OCI-LY1 (cell line): Measurements from ENCODE around the gene ST6GALNAC3.

Experiments used
- H2AFZ ChIP-seq: fragments of 200-600 bp; sonication (generic), shearing (Covaris generic); 2 replicates; pipeline ENCODE4 v1.6.0; 2014; ENCODE audit warnings: antibody characterized with exemption, mild to moderate bottlenecking, low read length
- H3F3A ChIP-seq: fragments of 200-600 bp; sonication (generic), shearing (Covaris generic); 2 replicates; pipeline ENCODE4 v1.6.0; 2014; ENCODE audit warnings: mild to moderate bottlenecking, antibody characterized with exemption, low read length, moderate library complexity; ENCODE audit not compliant: insufficient read depth
- H3K27ac ChIP-seq: fragments of 200-600 bp; sonication (generic); 2 replicates; pipeline ENCODE4 v1.5.1; 2014; ENCODE audit warnings: low read length, mixed run types, mild to moderate bottlenecking, low read depth; ENCODE audit not compliant: poor library complexity, severe bottlenecking
- H3K27me3 ChIP-seq: fragments of 200-600 bp; sonication (generic); 2 replicates; pipeline ENCODE4 v1.6.0; 2014; ENCODE audit warnings: antibody characterized with exemption, mild to moderate bottlenecking, low read length, moderate library complexity; ENCODE audit not compliant: insufficient read depth
- H3K36me3 ChIP-seq: fragments of 200-600 bp; sonication (generic); 2 replicates; pipeline ENCODE4 v1.6.1; 2014; ENCODE audit warnings: mild to moderate bottlenecking, antibody characterized with exemption, low read length, moderate library complexity, mixed read lengths; ENCODE audit not compliant: insufficient read depth
- H3K4me1 ChIP-seq: fragments of 200-600 bp; sonication (generic); 2 replicates; pipeline ENCODE4 v1.5.1; 2014; ENCODE audit warnings: mild to moderate bottlenecking, low read length, moderate library complexity; ENCODE audit not compliant: insufficient read depth, severe bottlenecking
- H3K4me2 ChIP-seq: fragments of 200-600 bp; sonication (generic), shearing (Covaris generic); 2 replicates; pipeline ENCODE4 v1.6.1; 2014; ENCODE audit warnings: low read length
- H3K4me3 ChIP-seq: fragments of 200-600 bp; sonication (generic); 2 replicates; pipeline ENCODE4 v1.5.1; 2014; ENCODE audit warnings: low read length, low read depth, mild to moderate bottlenecking, mixed read lengths; ENCODE audit not compliant: poor library complexity, severe bottlenecking
- H3K79me2 ChIP-seq: fragments of 200-600 bp; shearing (Covaris generic); 2 replicates; pipeline ENCODE4 v1.6.1; 2016; ENCODE audit warnings: mixed run types, low read length, mixed read lengths; ENCODE audit not compliant: insufficient read depth
- H3K9ac ChIP-seq: fragments of 200-600 bp; sonication (generic), shearing (Covaris generic); 2 replicates; pipeline ENCODE4 v1.6.1; 2014; ENCODE audit warnings: mild to moderate bottlenecking, low read length, mixed read lengths
- H3K9me2 ChIP-seq: fragments of 200-600 bp; sonication (generic), shearing (Covaris generic); 2 replicates; pipeline ENCODE4 v1.6.1; 2014; ENCODE audit warnings: low read depth, mild to moderate bottlenecking, low read length, mixed read lengths
- H3K9me3 ChIP-seq: fragments of 200-600 bp; shearing (Covaris generic); 2 replicates; pipeline ENCODE4 v1.6.1; 2014; ENCODE audit warnings: low read length, mixed read lengths
- H4K20me1 ChIP-seq: fragments of 200-600 bp; sonication (generic), shearing (Covaris generic); 2 replicates; pipeline ENCODE4 v1.6.0; 2016; ENCODE audit warnings: mild to moderate bottlenecking, low read length; ENCODE audit not compliant: insufficient read depth
- EZH2 ChIP-seq: fragments of 200-600 bp; sonication (generic), shearing (Covaris generic); IDR thresholded peaks from 2 replicates; pipeline ENCODE4 v1.8.0; 2017; ENCODE audit warnings: borderline replicate concordance, mixed run types, mild to moderate bottlenecking, antibody characterized with exemption, low read length, moderate library complexity, mixed read lengths
- TF ChIP-seq, protein P1 (sequence below): fragments of 200-600 bp; sonication (generic), shearing (Covaris generic); IDR thresholded peaks from 2 replicates; pipeline ENCODE4 v1.5.1; 2017; ENCODE audit warnings: mild to moderate bottlenecking, antibody characterized with exemption, low read length, moderate library complexity, mixed read lengths

The ST6GALNAC3 gene

GRCh38 chr1:76595024-76595423 is 520.5 kb downstream of the ST6GALNAC3 start:
- no peaks in the 10 kb centered on the region for H4K20me1 ChIP-seq
- no peaks in the 10 kb centered on the region for H3K4me1 ChIP-seq
- no peaks in the 10 kb centered on the region for H3K27me3 ChIP-seq
- no peaks in the 10 kb centered on the region for H3K79me2 ChIP-seq
- TF ChIP-seq, protein P1, sequence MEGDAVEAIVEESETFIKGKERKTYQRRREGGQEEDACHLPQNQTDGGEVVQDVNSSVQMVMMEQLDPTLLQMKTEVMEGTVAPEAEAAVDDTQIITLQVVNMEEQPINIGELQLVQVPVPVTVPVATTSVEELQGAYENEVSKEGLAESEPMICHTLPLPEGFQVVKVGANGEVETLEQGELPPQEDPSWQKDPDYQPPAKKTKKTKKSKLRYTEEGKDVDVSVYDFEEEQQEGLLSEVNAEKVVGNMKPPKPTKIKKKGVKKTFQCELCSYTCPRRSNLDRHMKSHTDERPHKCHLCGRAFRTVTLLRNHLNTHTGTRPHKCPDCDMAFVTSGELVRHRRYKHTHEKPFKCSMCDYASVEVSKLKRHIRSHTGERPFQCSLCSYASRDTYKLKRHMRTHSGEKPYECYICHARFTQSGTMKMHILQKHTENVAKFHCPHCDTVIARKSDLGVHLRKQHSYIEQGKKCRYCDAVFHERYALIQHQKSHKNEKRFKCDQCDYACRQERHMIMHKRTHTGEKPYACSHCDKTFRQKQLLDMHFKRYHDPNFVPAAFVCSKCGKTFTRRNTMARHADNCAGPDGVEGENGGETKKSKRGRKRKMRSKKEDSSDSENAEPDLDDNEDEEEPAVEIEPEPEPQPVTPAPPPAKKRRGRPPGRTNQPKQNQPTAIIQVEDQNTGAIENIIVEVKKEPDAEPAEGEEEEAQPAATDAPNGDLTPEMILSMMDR, result no peak
- TF ChIP-seq EZH2, result no peak
- H3K27ac ChIP-seq, result no peak overlapping the region
- H2AFZ ChIP-seq, result no peak overlapping the region
- H3K36me3 ChIP-seq, result no peaks in the 10 kb centered on the region
- no peak overlapping the region for H3K4me3 ChIP-seq
- no peaks in the 10 kb centered on the region for H3K9me3 ChIP-seq
- H3F3A ChIP-seq, result no peaks in the 10 kb centered on the region
- no peak overlapping the region for H3K4me2 ChIP-seq
- no peak overlapping the region for H3K9ac ChIP-seq
- no peaks in the 10 kb centered on the region for H3K9me2 ChIP-seq

- H3K9me3 ChIP-seq, result no peaks in the 10 kb centered on the region
- H3K9me2 ChIP-seq, result no peaks in the 10 kb centered on the region
- no peaks in the 10 kb centered on the region for H3K27me3 ChIP-seq
- H3K4me2 ChIP-seq, result no peak overlapping the region
- H2AFZ ChIP-seq, result no peak overlapping the region
- no peaks in the 10 kb centered on the region for H3K36me3 ChIP-seq
- H4K20me1 ChIP-seq, result no peaks in the 10 kb centered on the region
- H3K27ac ChIP-seq, result no peak overlapping the region
- no peak overlapping the region for H3K9ac ChIP-seq
- H3K4me1 ChIP-seq, result no peaks in the 10 kb centered on the region
- no peak overlapping the region for H3K4me3 ChIP-seq
- TF ChIP-seq EZH2, result no peak
- TF ChIP-seq, protein P1, result no peak
- H3K79me2 ChIP-seq, result no peaks in the 10 kb centered on the region
- no peaks in the 10 kb centered on the region for H3F3A ChIP-seq
Measured at GRCh38 chr1:76601465-76601864, 526.9 kb downstream of the ST6GALNAC3 start.

DNA sequence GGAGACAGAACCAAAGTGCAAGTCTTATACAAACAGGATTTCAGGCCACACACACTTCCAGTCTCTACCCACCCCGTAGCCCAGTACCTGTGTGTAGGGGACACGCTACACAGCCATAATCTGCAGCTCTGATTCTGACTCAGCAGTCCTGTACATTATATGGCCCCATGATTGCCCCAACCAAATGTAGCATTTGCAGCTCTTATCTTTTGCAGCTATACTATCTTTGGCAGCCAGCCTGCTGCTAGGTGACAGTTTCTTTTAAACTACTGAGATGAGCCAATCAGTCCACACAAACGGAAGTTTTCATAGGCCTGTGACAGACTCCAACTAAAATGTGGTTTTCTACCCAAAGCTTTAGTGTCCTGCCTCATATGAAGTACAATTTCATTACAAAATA is 533.2 kb downstream of the ST6GALNAC3 start:
- no peaks in the 10 kb centered on the region for H3K9me2 ChIP-seq
- H2AFZ ChIP-seq, result no peak overlapping the region
- no peak overlapping the region for H3K4me2 ChIP-seq
- H3K4me3 ChIP-seq, result no peak overlapping the region
- no peaks in the 10 kb centered on the region for H3K27me3 ChIP-seq
- H4K20me1 ChIP-seq, result no peaks in the 10 kb centered on the region
- no peaks in the 10 kb centered on the region for H3K4me1 ChIP-seq
- H3K36me3 ChIP-seq, result no peaks in the 10 kb centered on the region
- no peak overlapping the region for H3K9ac ChIP-seq
- no peaks in the 10 kb centered on the region for H3K79me2 ChIP-seq
- no peaks in the 10 kb centered on the region for H3F3A ChIP-seq
- no peak for TF ChIP-seq EZH2
- TF ChIP-seq, protein P1, result no peak
- H3K27ac ChIP-seq, result no peak overlapping the region
- no peaks in the 10 kb centered on the region for H3K9me3 ChIP-seq
